Tibial nerve (tissue), 3 donors: Measurements from ENCODE around the gene PAX6.

ENCODE experiments used
- CTCF ChIP-seq, 5 experiments: fragments of 200-600 bp in 3 of 5; fragments of 450-650 bp in 2 of 5; sonication (generic) in 3 of 5; IDR thresholded peaks; one replicate each; pipeline ENCODE4 v1.5.1; 2016 to 2019; ENCODE audit warnings: antibody characterized with exemption in 5 of 5, mild to moderate bottlenecking in 3 of 5, moderate library complexity in 2 of 5
- POLR2A ChIP-seq, 2 donors: fragments of 450-650 bp; IDR thresholded peaks; one replicate each; pipeline ENCODE4 v1.6.1; 2017; ENCODE audit warnings: antibody characterized with exemption in 2 of 2, mild to moderate bottlenecking in 2 of 2, moderate library complexity in 2 of 2

- TF ChIP-seq CTCF (IDR thresholded peaks at IDR 0.05) (no peak), POLR2A (IDR thresholded peaks at IDR 0.05) (no peak)
Measured at GRCh38 chr11:31763296-31763695, 47.8 kb downstream of the PAX6 start.
